HG03442 (cell line): Measurements from ENCODE around the gene RASA3.
A peak's percentile ranks its signal among the peaks of the same experiment; 100 is the strongest.

Source experiments
- ATAC-seq: cut with Tn5 transposase; IDR thresholded peaks from one replicate; pipeline ENCODE4 v1.9.1; 2021; ENCODE audit warnings: mild to moderate bottlenecking, moderate library complexity; ENCODE audit not compliant: unreplicated experiment

RASA3 gene

DNA sequence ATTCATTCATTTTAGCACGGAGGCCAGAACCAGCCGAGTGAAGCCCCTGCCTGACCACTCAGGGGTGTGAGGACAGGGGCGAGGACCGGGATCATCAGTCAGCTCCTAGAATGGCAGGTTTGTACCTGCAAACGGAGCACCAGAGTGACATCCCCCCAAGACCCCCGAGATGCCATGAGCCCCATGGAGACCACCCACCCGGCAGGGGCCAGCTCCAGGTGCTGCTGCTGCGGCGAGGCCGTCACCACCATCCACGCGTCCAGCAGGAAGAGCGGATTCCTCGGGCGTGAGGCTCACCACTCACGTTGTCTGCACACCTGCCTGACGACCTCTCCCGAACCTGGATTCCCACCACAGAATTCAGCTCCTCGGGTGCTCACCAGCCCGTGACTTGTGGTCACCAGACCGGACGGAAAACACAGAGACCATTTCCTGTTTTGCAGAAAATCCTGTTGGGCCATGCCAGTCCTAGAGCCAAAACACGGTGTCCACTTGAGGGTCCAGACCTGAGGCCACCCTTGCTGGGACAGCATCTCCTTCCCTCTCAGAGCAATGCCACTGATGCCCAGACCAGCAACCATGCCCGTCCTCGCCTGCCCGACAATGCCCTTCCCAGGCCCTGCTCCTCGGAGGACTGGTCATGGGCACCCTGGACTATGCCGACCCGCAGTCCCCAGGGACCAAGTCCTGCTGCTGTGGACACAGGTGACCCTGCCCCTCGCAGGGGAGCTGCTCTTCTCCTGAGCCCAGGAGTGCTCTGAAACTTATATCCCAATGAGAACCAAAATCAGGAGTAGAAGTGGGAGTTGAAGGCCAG lies 74.2 kb downstream of the RASA3 start:
- no peak for ATAC-seq

DNA sequence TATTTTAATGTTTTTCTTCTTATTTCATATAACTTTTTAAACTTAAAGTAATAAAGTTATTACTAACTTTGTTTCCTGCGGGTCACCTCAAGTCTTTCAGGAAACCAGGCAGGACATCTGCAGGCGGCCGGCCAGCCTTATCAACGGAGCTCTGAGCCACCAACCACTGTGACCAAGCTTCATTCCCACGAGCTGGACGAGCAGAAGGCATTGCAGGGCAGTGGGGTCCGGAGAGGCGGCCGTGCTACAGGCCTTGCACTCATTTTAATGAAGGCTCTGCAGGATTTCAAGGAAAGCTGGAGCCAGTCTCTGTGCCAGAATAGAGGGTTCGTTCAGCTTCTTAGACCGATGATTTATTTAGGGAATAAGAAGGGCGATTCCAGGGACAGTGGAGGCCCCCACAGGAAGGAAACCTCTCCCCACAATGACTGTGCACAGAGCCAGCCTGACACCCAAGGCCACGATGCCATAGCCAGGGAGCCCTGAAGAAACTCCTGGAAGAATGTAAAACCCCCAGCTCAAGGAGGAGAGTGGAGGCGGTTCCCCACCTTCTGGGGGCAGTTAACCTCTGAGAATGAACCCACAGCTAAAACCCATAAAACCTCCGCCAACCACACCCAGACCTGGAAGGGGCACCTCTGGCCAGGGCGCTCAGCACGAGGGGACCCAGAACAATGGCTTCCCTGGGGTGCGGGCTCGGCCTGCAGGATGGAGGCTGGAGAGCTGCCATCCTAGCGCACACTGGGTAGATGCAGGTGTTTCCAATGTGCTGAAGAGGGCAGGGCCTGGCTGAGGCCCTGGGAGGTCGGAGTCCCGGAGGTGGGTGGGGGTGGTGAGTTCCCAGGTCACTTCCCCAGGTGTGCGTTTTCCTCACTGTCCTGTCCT lies 75.0 kb downstream of the RASA3 start:
- ATAC-seq = no peak

DNA sequence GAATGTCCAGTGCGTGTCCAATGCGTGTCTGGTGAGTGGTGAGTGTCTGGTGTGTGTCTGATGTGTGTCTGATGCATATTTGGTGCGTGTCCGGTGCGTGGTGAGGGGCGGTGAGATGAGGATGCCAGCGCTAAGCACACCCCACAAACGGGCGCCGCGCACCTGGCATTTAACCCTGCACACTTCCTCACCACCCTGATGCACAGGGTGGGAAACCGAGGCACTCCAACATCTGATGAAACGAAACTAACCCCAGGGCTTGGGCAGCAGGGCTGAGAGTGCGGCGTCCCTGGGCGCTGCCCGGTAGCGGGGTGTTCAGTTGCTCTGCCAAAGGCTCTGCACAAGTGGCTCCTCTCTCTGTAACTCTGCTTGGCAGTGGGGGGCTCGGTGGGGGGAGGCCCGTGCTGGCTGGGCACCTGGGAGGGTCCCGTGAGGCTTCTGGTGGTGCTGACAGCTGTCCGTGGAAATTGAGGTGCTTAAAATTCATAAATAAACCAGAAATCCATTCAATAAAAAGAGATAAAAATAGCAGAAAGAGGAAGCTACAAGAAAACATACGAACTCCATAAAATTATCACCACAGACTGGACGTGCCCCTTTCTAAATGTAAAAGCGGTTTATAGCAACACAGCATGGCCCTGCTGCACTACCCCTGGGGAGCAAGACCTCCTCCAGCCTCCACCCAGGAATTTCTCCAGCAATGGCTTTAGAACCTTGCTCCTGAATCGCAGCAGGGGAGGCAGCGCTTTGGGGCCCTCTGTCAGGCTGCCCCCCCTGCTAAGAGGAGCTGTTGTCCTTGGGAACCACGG lies 76.0 kb downstream of the RASA3 start:
- no peak for ATAC-seq

DNA sequence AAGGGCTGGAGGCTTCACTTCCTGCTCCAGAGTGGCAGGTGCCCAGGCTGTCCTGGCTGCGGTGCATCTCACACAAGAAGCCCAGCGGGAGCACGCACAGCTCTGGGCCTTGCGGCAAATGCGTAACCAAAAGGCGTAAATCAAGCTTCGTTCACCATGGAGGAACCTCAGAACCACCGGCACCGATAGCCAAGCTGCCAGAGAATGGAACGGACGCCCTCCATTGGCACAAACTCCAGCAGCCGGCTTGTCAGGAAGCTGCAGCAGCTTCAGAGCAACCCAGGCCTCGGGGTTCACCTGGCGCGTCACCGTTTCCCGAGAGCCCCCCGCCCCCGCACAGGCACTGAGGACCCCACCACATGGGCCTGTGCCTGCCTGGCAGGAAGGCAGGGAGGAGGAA lies 76.7 kb downstream of the RASA3 start:
- ATAC-seq = no peak

DNA sequence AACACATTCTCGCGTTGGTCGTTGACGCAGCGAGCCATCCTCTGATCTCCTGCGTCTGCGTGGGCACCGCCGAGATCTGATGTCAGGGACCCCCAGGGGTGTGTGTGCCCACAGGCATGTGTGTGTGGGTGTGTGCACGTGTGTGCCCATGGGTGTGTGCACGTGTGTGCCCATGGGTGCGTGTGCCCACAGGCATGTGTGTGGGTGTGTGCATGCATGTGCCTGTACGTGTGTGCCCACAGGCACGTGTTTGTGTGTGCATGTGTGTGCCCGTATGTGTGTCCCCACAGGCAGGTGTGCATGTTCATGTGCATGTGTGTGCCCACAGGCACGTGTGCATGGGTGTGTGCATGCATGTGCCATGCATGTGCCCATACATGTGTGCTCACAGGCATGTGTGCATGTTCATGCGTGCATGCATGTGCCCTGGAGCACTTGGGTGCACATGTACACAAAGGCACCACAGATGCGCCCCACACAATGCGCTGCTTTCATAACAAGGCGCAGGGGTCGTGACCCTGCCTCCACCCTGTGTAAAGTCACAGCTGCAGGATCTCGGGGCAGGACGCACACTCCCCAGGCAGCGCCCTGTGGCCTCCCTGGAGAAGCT lies 77.5 kb downstream of the RASA3 start:
- no peak for ATAC-seq

DNA sequence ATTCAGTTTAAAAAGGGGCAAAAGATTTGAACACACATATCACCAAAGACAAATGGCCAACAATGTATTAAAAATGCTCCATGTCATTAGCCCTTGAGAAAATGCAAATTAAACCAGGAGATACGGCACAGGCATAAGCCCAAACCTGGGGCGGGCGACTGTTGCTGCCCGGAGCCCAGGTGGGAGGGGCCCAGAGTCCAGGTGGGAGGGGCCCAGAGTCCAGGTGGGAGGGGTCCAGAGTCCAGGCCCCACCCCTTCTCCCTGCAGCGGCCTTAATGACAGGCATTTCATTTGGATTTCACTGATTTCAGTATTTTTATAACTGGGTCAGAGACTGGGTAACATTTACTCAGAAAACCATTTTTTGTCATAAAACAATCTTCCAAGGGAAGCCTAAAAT lies 78.2 kb downstream of the RASA3 start:
- ATAC-seq = no peak

DNA sequence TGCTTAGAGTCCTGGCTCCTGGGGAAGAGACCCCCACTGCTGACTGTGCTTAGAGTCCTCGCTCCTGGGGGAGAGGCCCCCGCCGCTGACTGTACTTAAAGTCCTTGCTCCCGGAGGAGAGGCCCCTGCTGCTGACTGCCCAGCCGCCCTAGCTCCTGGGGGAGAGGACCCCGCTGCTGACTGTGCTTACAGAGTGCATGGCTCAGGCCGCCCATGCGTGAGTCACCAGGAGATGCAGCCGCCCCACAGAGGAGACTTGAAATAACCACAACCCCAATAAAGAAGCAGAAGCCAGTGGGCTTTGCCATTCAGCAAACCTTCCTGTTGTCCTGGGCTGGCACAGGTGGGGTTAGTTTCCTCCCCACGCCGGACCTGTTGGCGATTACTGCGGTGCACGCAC lies 79.4 kb downstream of the RASA3 start:
- ATAC-seq = no peak

DNA sequence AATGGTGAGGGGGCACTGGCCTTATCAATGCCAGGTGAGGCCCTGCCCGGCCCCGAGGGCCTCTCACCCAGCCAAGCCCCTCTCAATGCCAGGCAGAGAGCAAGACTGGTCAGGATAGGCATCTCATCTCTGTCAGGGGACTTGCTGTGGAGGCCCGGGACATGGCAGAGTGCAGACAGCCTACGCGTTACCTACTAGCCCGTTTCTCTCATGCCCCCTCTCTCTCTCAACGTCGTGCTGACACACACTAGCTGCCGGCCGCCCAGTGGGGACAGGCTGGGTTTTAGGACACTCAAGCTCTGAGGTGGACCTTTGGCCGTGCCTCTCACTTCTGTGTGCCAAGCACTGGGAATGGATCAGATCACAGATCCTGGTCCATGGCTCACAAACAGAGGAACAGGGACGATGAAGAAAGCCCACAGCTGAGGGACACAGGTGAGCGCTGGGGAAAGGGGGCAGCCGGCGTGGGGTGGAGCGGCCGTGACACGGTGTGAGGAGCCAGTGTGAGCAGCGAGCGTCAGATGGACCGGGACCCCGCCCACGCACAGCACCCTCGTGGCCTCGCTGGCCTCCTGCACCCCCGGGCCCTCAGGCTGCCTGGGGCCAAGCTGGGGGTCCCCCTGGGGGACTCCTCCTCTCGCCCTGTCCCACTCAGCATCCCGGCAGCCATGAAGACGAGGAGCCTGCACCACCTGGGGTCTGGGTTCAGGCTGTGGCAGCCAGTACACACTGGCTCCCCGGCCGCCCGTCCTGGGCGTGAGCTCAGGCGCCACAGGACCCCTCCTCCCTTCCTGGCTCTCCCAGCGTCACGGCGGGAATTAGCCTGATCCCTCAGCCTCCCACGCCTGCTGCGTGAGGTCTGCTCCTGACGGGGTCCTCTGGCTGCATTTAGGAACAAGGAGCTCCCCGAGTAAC lies 81.6 kb downstream of the RASA3 start:
- ATAC-seq = no peak

DNA sequence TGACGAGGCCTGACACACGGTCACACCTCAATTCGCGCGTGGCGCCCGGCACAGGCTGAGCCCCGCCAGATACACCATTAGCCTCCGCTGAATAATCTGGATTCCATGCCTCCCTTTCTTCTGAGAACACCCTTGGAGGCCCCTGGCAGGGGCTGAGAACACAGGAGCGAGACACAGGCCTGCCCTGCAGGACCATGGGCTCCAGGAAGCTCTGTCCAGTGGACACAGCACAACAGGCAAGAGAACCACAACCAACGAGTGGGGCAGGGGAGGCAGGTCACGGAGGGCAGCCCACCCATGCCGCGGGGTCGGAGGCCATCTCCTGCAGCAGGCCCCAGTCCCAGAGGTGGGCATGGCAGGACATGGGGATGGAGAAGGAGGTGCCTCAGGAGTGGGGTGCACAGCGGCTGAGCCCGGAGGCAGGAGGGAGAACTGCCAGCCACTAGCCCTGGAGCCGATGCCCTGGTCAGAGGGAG lies 82.8 kb downstream of the RASA3 start:
- ATAC-seq = no peak

DNA sequence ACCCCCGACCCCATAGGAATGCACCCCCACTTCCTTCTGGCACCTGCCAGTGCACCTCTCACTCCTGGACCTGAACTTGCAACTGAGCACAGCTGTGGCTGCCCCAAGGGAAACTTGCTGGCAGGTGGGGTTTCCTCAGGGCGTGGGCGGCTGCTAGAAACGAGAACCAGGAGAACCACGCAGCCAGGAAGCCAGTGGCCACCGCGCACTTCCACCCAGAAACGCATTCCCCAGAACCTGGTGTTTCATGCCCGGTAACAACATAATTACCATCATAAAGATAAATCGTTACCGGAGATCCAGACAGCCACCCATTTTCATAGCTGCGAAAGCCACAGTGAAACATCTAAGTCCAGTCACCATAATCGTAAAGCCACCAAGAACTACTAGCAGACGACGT lies 83.4 kb downstream of the RASA3 start:
- ATAC-seq = no peak

DNA sequence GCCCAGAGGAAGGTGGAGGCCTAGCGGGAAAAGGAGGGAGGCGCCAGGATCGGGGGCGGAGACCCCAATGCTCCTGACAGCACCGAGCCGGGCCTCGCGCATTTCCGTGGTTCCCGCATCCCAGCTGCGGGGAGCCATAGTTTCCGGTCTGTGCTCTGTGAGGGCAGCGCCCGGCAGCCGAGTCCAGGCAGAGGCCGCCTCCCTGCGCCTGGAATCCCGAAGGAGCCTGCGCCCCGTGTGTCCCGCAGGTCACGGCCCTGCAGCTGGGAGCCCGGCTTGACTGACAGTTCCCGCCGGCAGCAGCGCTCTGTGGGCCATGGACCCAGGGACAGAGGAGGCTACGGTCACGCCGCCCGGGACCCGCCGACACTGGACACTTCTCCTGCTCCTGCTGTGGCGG lies 84.0 kb downstream of the RASA3 start:
- no peak for ATAC-seq

DNA sequence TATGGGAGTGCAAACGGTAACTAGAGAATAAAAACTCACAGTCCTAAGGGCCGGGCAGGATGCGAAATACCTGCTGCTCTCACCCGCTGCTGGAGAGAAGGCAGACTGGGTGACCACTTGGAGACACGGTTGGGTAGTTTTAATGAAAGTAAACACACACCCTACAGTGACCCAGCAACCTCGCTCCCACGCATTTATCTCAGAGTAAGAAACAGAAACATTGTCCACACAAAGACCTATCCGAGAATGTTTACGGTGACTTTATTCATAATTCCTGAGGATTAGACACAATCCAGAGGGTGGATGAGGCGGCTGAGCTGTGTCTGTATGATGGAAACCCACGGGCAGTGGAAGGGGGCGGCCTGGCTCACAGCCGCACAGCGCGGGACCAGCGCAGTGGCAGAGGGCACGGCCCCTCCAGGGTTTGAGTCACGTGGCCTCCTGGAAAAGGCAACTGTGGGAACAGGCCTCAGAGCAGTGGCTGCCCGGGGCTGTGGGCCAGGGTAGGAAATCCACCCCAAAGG lies 85.0 kb downstream of the RASA3 start:
- ATAC-seq = peak; percentile 73

DNA sequence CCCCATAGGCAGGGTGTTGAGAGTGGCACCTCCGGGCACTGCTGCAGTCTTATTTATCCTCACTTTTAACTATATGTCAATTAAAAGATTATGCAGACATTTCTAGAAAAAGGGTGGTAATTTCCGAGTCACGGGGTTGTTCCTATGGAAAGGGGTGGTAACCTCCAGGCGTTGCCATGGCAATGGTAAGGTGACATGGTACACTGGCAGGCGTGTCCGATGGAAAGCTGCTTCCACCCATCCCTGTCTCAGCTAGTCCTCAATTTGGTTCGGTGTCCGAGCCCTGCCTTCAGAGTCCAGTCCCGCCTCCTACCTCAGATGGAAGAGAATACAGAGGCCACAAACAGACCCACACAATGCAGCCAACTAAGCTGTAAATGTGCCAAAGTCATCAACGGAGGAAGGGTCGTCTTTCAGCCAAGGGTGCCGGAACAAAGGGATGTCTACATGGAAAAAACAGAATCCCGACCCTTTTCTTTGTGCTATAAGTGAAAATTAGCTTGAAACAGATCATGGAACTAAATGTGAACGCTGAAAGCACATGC lies 85.9 kb downstream of the RASA3 start:
- no peak for ATAC-seq

DNA sequence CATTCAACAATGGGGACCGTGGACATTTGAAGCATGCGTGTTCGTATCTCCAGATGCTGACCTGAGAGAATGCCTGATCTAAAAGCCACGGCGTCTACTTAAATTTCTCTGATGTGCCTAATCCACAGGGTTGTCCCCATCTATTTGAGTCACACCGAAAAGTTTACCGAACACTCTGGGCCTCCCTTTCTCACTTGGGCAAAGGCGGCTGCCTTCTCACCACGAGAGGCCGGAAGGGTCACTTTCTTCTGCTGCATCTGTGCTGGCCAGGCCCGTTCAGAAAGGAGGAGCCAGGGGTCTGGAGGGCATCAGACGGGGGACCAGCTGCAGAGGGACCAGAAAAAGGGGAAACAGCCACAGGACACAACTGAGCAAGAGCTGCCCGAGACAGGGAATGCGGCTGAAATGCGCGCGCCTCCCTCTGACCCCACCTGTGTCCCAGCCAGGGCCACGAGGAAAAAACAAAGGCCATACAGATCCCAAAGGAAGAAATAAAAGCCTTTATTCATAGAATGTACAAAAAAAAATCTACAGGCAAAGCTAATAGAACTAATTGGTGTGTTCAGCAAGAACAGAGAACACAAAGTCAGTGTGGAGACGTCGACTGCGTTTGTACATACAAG lies 87.2 kb downstream of the RASA3 start:
- no peak for ATAC-seq

DNA sequence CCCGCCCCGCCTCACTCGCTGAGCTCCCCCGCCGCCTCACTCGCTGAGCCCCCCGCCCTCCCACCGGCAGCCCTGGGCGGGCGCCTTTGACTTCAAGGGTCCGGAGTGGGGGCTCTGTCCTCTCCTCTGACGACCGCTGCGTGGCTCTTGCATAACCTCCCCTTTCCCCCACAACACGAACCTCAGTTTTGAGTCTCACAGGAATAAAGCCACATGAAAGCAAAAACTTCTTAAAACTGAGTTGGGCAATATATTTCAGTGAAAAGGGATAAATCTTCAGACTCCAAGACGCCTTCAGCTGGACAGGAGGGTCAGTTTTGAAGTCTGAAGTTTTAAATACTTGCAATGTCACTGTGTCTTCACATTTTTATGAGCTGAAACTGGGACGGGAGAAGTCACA lies 87.9 kb downstream of the RASA3 start:
- no peak for ATAC-seq

DNA sequence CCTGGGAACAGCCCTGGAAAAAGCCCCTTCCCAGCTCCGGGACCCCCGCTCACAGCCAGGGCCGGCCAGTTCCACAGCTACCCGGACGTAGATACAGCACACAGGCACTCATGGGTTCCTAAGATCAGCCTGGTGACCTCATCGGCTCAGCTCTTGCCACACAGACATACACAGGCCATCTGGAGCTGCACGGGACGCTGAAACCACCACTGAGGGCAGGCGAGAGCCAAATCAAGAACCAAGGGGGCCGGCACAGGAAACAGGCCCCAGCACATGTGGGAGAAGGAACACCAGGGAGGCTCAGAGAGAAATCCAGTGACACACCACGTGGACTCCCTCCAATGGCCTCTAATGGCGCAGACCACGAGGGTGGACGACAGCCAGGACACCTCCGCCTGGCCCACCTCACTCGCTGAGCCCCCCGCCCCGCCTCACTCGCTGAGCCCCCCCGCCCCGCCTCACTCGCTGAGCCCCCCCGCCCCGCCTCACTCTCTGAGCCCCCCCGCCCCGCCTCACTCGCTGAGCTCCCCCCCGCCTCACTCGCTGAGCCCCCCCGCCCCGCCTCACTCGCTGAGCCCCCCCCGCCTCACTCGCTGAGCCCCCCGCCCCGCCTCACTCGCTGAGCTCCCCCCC lies 88.9 kb downstream of the RASA3 start:
- no peak for ATAC-seq

DNA sequence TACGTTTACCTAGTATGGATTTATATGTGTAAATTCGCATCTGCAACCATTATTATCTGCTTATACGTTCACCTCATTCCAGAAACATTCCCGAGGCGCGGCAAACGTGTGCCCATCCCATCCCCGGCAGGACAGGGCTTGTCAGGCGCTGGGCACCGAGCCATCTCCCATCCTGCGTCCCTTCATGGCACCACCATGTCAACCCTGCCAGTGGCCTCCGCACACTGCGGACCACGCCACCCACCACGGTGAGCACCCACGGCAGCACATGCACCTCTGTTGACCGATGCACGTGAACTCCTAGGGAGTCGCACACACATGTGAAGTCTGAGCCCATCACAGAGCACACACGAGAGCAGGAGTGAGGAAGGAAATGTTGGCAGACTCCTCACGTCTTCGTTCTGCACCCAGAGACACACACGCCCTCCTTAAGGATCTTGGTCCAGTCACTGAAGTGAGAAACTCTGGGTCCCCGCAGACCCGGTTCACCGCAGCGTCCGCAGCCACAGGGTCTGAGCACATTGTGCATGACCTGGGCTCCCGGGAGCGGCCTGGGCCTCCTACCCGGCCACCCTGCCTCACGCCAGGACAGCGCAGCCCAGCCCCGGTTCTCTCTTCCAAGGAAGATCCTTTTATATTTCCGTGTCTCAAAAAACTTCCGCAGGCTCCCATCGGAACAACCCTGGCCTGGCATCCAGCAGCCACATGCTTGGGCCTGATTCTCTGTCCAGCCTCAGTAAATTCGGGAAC lies 90.2 kb downstream of the RASA3 start:
- ATAC-seq = no peak

DNA sequence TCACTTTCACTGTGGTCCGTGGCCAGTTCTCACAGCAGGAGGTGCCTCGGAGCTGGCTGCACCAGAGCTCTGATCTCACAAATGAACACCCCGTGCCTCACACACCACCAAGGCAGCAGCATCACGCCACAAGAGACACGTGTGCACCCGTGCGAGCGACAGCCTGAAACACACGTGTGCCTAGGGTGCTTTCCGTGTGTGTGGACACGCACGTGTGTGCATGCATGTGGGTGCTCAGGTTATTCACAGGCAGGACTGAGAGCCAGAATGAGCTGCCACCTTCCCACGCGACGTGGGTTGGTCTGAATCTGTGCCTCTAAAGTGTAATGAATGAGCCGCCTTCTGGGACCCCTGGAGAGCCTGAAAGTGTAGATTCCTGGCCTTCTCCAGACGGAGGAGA lies 90.9 kb downstream of the RASA3 start:
- ATAC-seq = no peak
